HEK293 (cell line): ENCODE measurements around the gene ALMS1.

Experiments used
- CTCF ChIA-PET: fragments of 350-600 bp; formaldehyde crosslinking; extraction: SDS; loops from one replicate; lab custom pipeline; 2021; ENCODE audit warnings: antibody characterized with exemption; lab: Yijun Ruan, JAX
- POLR2A ChIA-PET: fragments of 300-600 bp; formaldehyde crosslinking; extraction: SDS; loops from one replicate; lab custom pipeline; 2020; ENCODE audit warnings: antibody characterized with exemption, inconsistent platforms; lab: Yijun Ruan, JAX
- H3K27ac ChIP-seq: fragments of 200-500 bp; sonication (Bioruptor generic); 2 replicates; pipeline ENCODE4 v1.5.1; 2014; ENCODE audit warnings: low read depth, low read length, control low read depth, inconsistent platforms; ENCODE audit errors: extremely low read depth
- H3K36me3 ChIP-seq, 2 experiments: fragments of 200-500 bp in 1 of 2; sonication (Bioruptor generic) in 1 of 2; 1 replicate in 1 of 2; 2 replicates in 1 of 2; pipeline ENCODE4 v1.5.1; 2014 to 2017; ENCODE audit warnings: inconsistent platforms in 2 of 2, low read length in 2 of 2; ENCODE audit not compliant: control insufficient read depth in 2 of 2, insufficient read depth in 1 of 2
- H3K4me1 ChIP-seq: fragments of 200-500 bp; sonication (Bioruptor generic); 2 replicates; pipeline ENCODE4 v1.5.1; 2014; ENCODE audit warnings: mild to moderate bottlenecking, low read length, inconsistent platforms; ENCODE audit not compliant: control insufficient read depth, insufficient read depth
- H3K4me3 ChIP-seq: 2 replicates; pipeline ENCODE4 v1.5.1; 2011; ENCODE audit warnings: low read depth, mild to moderate bottlenecking, control low read depth, low read length, moderate library complexity
- H3K9me3 ChIP-seq: fragments of 200-500 bp; sonication (Bioruptor generic); 2 replicates; pipeline ENCODE4 v1.5.1; 2014; ENCODE audit warnings: low read depth, low read length, inconsistent platforms; ENCODE audit not compliant: control insufficient read depth, insufficient read depth
- GFI1B ChIP-seq: fragments of 450-650 bp; formaldehyde crosslinking; IDR thresholded peaks from 2 replicates; pipeline ENCODE4 v1.5.1; 2016; ENCODE audit warnings: missing biosample characterization, missing genetic modification characterization
- GLI4 ChIP-seq: fragments of 450-650 bp; formaldehyde crosslinking; IDR thresholded peaks from 2 replicates; pipeline ENCODE4 v1.5.1; 2016; ENCODE audit warnings: missing biosample characterization, missing genetic modification characterization
- KLF1 ChIP-seq: fragments of 450-650 bp; formaldehyde crosslinking; IDR thresholded peaks from 2 replicates; pipeline ENCODE4 v1.5.1; 2016; ENCODE audit warnings: missing biosample characterization, missing genetic modification characterization
- PRDM2 ChIP-seq: fragments of 450-650 bp; formaldehyde crosslinking; IDR thresholded peaks from 2 replicates; pipeline ENCODE4 v1.5.1; 2016; ENCODE audit warnings: missing biosample characterization, missing genetic modification characterization, borderline replicate concordance
- PRDM4 ChIP-seq: fragments of 450-650 bp; formaldehyde crosslinking; IDR thresholded peaks from 2 replicates; pipeline ENCODE4 v1.5.1; 2017; ENCODE audit warnings: missing biosample characterization, missing genetic modification characterization
- ZFP41 ChIP-seq: fragments of 450-650 bp; formaldehyde crosslinking; IDR thresholded peaks from 2 replicates; pipeline ENCODE4 v1.5.1; 2016; ENCODE audit warnings: missing biosample characterization, missing genetic modification characterization, borderline replicate concordance
- ZIC2 ChIP-seq: fragments of 450-650 bp; formaldehyde crosslinking; IDR thresholded peaks from 2 replicates; pipeline ENCODE4 v1.5.1; 2016; ENCODE audit warnings: missing biosample characterization, missing genetic modification characterization
- ZNF138 ChIP-seq: fragments of 450-650 bp; formaldehyde crosslinking; IDR thresholded peaks from 2 replicates; pipeline ENCODE4 v1.5.1; 2016; ENCODE audit warnings: missing biosample characterization, missing genetic modification characterization, borderline replicate concordance
- ZNF16 ChIP-seq: fragments of 450-650 bp; formaldehyde crosslinking; IDR thresholded peaks from 2 replicates; pipeline ENCODE4 v1.5.1; 2016; ENCODE audit warnings: low read depth, missing biosample characterization, missing genetic modification characterization
- ZNF169 ChIP-seq: fragments of 450-650 bp; formaldehyde crosslinking; IDR thresholded peaks from 2 replicates; pipeline ENCODE4 v1.5.1; 2016; ENCODE audit warnings: missing biosample characterization, missing genetic modification characterization
- ZNF18 ChIP-seq: fragments of 450-650 bp; formaldehyde crosslinking; IDR thresholded peaks from 2 replicates; pipeline ENCODE4 v1.5.1; 2016; ENCODE audit warnings: missing biosample characterization, missing genetic modification characterization
- ZNF26 ChIP-seq: fragments of 450-650 bp; formaldehyde crosslinking; IDR thresholded peaks from 2 replicates; pipeline ENCODE4 v1.5.1; 2016; ENCODE audit warnings: missing biosample characterization, missing genetic modification characterization
- ZNF280C ChIP-seq: fragments of 450-650 bp; formaldehyde crosslinking; IDR thresholded peaks from 2 replicates; pipeline ENCODE4 v1.5.1; 2016; ENCODE audit warnings: missing biosample characterization, missing genetic modification characterization
- ZNF37A ChIP-seq: fragments of 450-650 bp; IDR thresholded peaks from 2 replicates; pipeline ENCODE4 v1.5.1; 2018; ENCODE audit warnings: missing biosample characterization, missing genetic modification characterization
- ZNF600 ChIP-seq: fragments of 450-650 bp; formaldehyde crosslinking; IDR thresholded peaks from 2 replicates; pipeline ENCODE4 v1.5.1; 2016; ENCODE audit warnings: missing biosample characterization, missing genetic modification characterization
- ZNF621 ChIP-seq: fragments of 450-650 bp; formaldehyde crosslinking; IDR thresholded peaks from 2 replicates; pipeline ENCODE4 v1.5.1; 2017; ENCODE audit warnings: missing biosample characterization, missing genetic modification characterization
- ZNF623 ChIP-seq: fragments of 450-650 bp; formaldehyde crosslinking; IDR thresholded peaks from 2 replicates; pipeline ENCODE4 v1.5.1; 2016; ENCODE audit warnings: missing biosample characterization, missing genetic modification characterization
- ZNF677 ChIP-seq: fragments of 450-650 bp; IDR thresholded peaks from 2 replicates; pipeline ENCODE4 v1.5.0; 2018; ENCODE audit warnings: missing biosample characterization, mild to moderate bottlenecking, missing genetic modification characterization, moderate library complexity
- ZSCAN18 ChIP-seq: fragments of 450-650 bp; formaldehyde crosslinking; IDR thresholded peaks from 2 replicates; pipeline ENCODE4 v1.5.1; 2016; ENCODE audit warnings: missing biosample characterization, missing genetic modification characterization

The ALMS1 gene

GRCh38 chr2:73575261-73575660, 189.6 kb downstream of the ALMS1 start:
- TF ChIP-seq ZNF138 (tag by site-specific recombination) (no peak), ZNF280C (tag by site-specific recombination) (no peak), ZNF621 (tag by site-specific recombination) (no peak), ZNF26 (tag by site-specific recombination) (no peak), KLF1 (tag by site-specific recombination) (no peak)
- peaks cover 10 to 12% of the 10 kb centered on the region in 2 experiments for H3K36me3 ChIP-seq
- POLR2A ChIA-PET: no interaction called here
- no peak overlapping the region for H3K27ac ChIP-seq
- H3K9me3 ChIP-seq: no peaks in the 10 kb centered on the region
- no peaks in the 10 kb centered on the region for H3K4me1 ChIP-seq
- H3K4me3 ChIP-seq: no peak overlapping the region
- CTCF ChIA-PET: interaction anchor here (0.7 kb wide), 1 partner anchor 94 kb away, joined by 3 read pairs; no protein-coding TSS in a partner anchor

GRCh38 chr2:73582364-73582763, 196.7 kb downstream of the ALMS1 start:
- ChIA-PET CTCF (no interaction called here), POLR2A (no interaction called here)
- Histone ChIP-seq H3K4me1 (no peaks in the 10 kb centered on the region), H3K4me3 (no peak overlapping the region), H3K27ac (no peak overlapping the region), H3K36me3 (peaks cover 0 to 10% of the 10 kb centered on the region in 2 experiments; a peak in 2 of 3 replicates), H3K9me3 (no peaks in the 10 kb centered on the region)
- no peak for TF ChIP-seq ZNF18 (tag by site-specific recombination)
- TF ChIP-seq ZSCAN18 (tag by site-specific recombination): no peak
- TF ChIP-seq ZIC2 (tag by site-specific recombination): no peak
- TF ChIP-seq ZNF169: no peak
- no peak for TF ChIP-seq ZNF677 (tag by site-specific recombination)
- no peak for TF ChIP-seq PRDM2 (tag by site-specific recombination)
- no peak for TF ChIP-seq PRDM4 (tag by site-specific recombination)
- TF ChIP-seq ZNF16: no peak
- TF ChIP-seq GFI1B (tag by site-specific recombination): no peak
- no peak for TF ChIP-seq ZFP41 (tag by site-specific recombination)
- TF ChIP-seq GLI4: no peak
- TF ChIP-seq ZNF37A (tag by site-specific recombination): no peak
- TF ChIP-seq ZNF600 (tag by site-specific recombination): no peak
- TF ChIP-seq ZNF623 (tag by site-specific recombination): no peak
